IPS DF 4.7 (cell line): ENCODE data around the gene RNPEPL1.
"Not testable (repeated sequence)": the region's sequence is repeated elsewhere in the genome, so short reads cannot be mapped to it uniquely, and the experiment has no call there.

ENCODE experiments used
- DNase-seq: peaks from one replicate; pipeline ENCODE4 v3.0.0-alpha.2; 2013; ENCODE audit warnings: low spot score; ENCODE audit errors: extremely low read depth

RNPEPL1 gene

DNA sequence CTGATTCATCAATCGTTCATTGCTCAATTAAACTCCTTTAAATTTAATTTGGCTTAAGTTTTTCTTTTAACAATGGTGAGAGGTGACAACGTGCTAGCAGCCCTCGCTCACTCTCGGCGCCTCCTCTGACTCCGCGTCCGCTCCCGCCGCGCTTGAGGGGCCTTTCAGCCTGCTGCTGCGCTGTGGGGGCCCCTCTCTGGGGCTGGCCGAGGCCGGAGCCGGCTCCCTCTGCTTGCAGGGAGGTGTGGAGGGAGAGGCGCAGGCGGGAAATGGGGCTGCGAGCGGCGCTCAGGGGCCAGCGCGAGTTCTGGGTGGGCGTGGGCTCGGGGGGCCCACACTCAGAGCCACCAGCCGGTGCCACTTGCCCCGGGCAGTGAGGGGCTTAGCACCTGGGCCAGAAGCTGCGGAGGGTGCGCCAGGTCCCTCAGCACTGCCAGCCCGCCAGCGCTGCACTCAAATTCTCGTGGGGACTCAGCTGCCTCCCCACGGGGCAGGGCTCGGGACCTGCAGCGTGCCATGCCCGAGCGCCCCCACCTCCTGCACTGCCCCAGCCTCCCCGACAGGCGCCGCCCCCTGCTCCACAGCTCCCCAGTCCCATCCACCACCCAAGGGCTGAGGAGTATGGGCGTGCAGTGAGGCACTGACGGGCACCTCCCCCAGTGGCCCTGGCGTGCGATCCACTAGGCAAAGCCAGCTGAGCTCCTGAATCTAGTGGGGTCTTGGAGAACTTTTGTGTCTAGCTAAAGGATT is 30.1 kb upstream of the RNPEPL1 start:
- DNase-seq: no peak

- not testable (repeated sequence) for DNase-seq
Measured at GRCh38 chr2:240539101-240539500, 29.2 kb upstream of the RNPEPL1 start.

DNA sequence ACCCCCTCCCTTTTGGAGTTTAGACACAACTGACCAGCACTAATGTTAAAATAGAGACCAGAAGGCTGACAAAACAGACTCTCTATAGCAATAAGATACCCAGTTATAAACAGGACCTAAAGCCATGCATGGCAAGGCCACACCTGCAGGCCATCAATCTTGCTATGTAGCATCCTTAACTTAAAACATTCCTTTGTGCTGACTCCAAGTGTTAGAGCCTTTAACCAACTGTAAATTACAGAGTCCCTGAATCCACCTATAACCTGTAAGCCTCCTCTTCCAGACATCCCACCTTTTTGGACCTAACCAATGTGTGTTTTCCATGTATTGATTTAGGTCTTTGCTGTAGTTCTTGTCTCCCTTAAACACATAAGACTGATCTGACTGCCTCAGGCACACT is 28.4 kb upstream of the RNPEPL1 start:
- no peak for DNase-seq

DNA sequence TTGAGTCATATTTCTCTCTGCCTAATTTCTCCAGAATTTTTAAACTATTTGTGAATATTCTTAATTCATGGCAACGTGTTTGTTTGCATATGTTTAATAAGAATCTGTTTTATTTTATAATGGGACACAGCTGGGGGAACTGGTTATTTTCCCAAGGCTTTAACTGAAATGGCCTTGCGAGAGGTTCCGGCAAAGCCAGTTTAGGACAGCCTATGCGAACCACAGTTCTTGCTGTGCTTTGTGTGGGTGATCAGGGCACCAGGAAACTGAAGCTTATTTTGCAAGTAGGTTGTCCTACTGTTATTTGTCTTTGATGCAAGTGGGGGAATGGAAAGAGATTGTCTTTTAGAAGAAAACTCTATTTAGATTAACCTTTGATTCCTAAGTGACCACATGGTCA is 17.0 kb upstream of the RNPEPL1 start:
- no peak for DNase-seq

GRCh38 chr2:240551811-240552210 is 16.5 kb upstream of the RNPEPL1 start:
- DNase-seq: no peak

DNA sequence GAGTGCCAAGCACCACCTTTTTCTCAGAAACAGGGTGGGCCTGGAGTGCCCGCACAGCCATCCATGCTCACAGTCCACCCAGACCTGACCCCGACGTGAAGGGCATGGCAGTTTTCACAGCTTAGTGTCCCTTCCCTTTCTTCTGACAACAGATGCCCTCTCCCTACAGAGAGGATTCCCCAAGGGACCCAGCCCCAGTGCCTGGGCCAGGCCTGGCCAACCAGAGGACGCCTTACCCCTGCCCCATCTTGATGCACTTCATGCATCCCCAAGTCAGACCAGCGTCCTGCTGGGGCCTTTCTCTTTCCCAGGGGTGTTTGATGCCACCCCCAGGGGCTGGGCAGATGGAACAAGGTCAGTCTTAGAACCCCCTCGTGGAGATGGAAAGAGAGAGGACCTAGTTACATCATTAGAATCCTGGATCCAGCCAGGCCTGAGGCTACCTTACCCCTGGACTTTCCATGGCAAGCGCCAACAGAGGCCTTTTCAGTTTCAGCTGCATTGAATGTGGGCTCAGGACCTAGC is 14.3 kb upstream of the RNPEPL1 start:
- no peak for DNase-seq

- DNase-seq: no peak
Measured at GRCh38 chr2:240554767-240555493, 13.4 kb upstream of the RNPEPL1 start.

- DNase-seq: no peak
Measured at GRCh38 chr2:240555541-240556250, 12.6 kb upstream of the RNPEPL1 start.

- no peak for DNase-seq
Measured at GRCh38 chr2:240556553-240557100, 11.7 kb upstream of the RNPEPL1 start.

DNA sequence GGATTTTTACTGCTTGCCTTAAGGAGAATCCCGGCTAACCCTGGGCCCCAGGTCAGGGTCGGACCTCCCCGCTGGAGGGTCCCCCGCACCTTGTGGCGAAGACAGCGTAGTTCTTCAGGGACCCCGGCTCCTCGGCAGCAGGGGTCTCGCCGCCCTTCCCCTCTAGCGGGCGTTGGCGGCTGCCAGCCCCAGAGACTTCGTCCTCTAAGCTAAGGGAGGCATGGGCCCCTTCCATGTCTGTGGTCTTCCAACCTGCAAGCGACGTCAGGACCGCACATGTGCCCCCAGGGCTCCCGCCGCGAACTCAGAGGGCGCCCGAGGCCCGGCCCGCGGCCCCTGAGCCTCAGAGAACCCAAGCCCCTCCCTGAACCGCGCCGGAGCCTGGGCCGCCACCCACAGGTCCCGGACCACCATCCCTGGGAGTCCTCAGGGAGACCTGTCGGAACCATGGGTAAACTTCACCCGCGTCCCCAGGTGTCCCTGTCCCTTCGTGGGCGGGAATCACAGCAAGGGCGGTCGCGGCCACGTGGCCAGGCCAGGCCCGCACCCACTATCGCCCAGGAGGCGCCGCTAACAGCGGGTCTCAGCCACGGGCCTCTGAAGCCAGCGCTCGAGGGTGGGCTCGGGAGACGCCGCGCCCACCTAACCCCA is 11.1 kb upstream of the RNPEPL1 start:
- no peak for DNase-seq

DNA sequence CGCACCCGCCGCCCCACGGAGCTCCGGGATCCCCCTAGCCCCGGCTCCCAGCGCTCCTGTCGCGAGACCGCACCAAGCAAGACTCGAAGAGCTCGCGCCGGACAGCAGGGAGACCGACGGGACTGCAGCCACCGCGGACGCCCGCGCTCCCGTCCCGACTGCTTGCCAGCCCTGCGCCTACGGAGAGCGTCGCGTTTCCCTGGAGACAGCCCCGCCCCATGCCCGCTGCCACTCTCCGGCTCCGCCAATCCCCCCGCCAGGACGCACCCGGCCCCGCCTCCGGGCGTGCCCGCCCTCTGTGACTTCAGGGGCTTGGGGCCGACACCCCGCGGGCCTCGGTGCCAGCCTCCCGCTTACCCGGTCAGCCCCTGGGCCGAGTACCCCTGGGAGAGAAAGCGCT is 10.5 kb upstream of the RNPEPL1 start, which contains the start of gene ANKMY1:
TSS of gene ANKMY1 (minus strand) at position 181 of the 400 bp plus-strand sequence. CDS start 653 bp downstream, outside the sequence.
- DNase-seq: no peak

GRCh38 chr2:240558236-240558761 is 10.0 kb upstream of the RNPEPL1 start:
- DNase-seq: no peak

- no peak for DNase-seq
Measured at GRCh38 chr2:240559286-240559685, 9.0 kb upstream of the RNPEPL1 start.

DNA sequence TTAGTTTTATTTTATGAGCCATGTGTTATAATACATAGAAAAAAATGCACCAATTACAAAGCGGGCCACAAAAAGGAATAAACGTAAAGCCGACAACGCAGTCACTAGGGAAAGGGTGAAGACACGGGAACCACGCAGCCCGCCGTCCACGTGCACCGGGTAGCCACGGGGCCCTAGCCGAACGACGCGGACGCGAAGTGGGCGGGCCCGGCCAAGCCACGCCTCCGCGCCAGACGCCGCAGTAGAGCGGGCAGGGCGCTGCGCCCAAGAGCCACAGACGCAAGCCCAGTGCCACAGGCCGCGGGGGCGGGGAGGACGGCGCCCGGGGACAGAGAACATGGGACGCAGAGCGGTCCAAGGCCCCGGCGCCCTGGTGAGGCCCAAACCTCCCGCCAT is 8.2 kb upstream of the RNPEPL1 start, which contains the start of gene DUSP28:
TSS of gene DUSP28 (plus strand) at position 274 of the 396 bp plus-strand sequence. CDS start 328 bp downstream, outside the sequence.
- DNase-seq: no peak

- no peak for DNase-seq
Measured at GRCh38 chr2:240560480-240561324, 7.6 kb upstream of the RNPEPL1 start.

DNA sequence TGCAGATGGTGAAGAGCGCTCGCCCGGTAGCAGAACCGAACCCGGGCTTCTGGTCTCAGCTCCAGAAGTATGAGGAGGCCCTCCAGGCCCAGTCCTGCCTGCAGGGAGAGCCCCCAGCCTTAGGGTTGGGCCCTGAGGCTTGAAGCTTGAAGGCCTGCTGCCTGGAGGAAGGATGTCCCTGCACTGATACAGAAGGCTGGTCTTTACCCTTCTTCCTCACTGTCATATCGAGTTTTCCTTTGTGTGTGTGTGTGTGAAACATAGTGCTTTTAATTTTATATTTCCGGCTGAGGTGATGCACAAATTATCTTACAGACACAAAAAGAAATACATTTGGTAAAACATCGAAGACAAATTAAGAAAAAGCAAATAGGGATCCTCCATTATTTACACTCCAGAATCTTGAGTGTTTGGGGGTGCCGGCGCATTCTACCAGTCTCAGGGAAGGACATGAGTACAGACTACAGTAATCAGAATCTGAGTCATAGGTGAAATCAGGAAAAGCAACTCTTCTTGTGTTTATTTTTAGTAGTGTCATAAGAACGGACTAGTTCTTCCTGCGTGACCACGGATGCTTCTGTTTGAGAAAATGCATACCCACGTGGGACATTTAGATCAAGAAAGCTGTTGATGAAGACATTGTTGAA is 6.8 kb upstream of the RNPEPL1 start:
- no peak for DNase-seq

DNA sequence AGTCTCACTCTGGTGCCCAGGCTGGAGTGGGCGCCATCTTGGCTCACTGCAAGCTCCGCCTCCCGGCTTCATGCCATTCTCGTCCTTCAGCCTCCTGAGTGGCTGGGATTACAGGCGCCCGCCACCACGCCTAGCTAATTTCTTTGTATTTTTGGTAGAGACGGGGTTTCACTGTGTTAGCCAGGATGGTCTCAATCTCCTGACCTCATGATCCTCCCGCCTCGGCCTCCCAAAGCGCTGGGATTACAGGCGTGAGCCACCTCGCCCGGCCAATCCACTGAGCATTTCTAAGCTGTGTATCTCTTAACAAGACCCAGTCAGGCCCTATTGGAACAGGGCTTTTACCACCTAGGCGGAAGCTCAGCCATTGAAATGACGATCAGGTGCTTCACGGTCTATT is 5.1 kb upstream of the RNPEPL1 start:
- not testable (repeated sequence) for DNase-seq

DNA sequence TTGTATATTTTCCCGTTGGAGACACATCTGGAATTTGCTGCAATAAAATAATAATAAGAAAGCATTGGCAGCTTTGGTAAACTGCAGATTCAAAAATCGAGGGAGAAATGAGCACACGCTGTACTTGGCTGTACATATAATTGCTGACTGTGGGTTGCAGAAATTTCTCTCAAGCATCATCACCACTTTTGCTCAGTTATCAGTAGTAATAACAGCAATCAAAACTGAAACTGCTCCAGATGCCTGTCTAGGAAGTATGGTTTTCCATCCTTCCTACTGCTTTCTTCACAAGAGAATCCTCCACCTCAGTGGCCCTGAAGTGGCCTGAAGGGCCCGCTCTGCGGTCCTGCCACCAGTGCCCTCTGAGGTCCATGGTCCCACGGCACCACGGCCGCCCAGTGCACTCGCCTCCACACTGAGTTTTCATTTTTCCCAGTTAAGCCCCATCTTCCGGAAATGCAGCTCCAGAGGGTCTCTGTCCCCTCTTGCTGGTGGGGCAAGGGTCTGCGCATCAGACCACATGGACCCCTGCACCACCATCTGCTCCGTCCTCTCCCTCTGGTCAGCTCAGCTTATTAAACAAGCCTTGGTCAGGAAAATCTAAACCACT is 4.2 kb upstream of the RNPEPL1 start:
- DNase-seq: no peak
